Type B pancreatic cell (in vitro differentiated cells): ENCODE measurements around the gene ZNF417. TPM values are rescaled to one million over a fixed set of nuclear protein-coding genes. Genes with fewer than 3 reads are reported as not detected.

Source experiments
- DNase-seq: peaks from one replicate; pipeline ENCODE4 v3.0.0; 2021; ENCODE audit warnings: mixed read lengths; ENCODE audit not compliant: unreplicated experiment; ENCODE audit errors: extremely low spot score
- H3K27ac Mint-ChIP-seq: 2 replicates; pipeline ENCODE4 v1.8.0; 2021; ENCODE audit warnings: mild to moderate bottlenecking, mixed read lengths
- H3K27me3 Mint-ChIP-seq: 2 replicates; pipeline ENCODE4 v1.8.0; 2021; ENCODE audit warnings: mixed read lengths
- H3K36me3 Mint-ChIP-seq: 2 replicates; pipeline ENCODE4 v1.8.0; 2021; ENCODE audit warnings: mixed read lengths
- H3K4me1 Mint-ChIP-seq: one replicate; pipeline ENCODE4 v1.8.0; 2021; ENCODE audit warnings: mixed read lengths; ENCODE audit not compliant: unreplicated experiment
- H3K4me3 Mint-ChIP-seq: 2 replicates; pipeline ENCODE4 v1.8.0; 2021; ENCODE audit warnings: mild to moderate bottlenecking, mixed read lengths
- H3K9me3 Mint-ChIP-seq: 2 replicates; pipeline ENCODE4 v1.8.0; 2021; ENCODE audit warnings: mixed read lengths
- CTCF ChIP-seq: fragments of 200-600 bp; sonication (generic); conservative IDR thresholded peaks from 2 replicates; pipeline ENCODE4 v1.5.0; 2021; ENCODE audit warnings: antibody characterized with exemption, mild to moderate bottlenecking
- total RNA-seq: library from RNA; stranded (reverse); gene quantifications from 2 replicates; pipeline ENCODE4 v1.2.1, GENCODE V29; 2021; ENCODE audit warnings: low replicate concordance

Gene ZNF417
- total RNA-seq, 1 donor from 2014 or later = 20.8 TPM

GRCh38 chr19:57867868-57868492 lies 48.4 kb downstream of the ZNF417 start:
- H3K27ac Mint-ChIP-seq = no peak overlapping the region
- H3K4me1 Mint-ChIP-seq = no peaks in the 10 kb centered on the region
- peaks cover 71% of the 10 kb centered on the region for H3K36me3 Mint-ChIP-seq
- DNase-seq = no peak
- H3K27me3 Mint-ChIP-seq = no peaks in the 10 kb centered on the region
- no peak for TF ChIP-seq CTCF
- no peaks in the 10 kb centered on the region for H3K9me3 Mint-ChIP-seq
- no peak overlapping the region for H3K4me3 Mint-ChIP-seq

Other genes with a start within 250 kb of the ZNF417 start
- gene ZSCAN4, start 247.7 kb downstream of the ZNF417 start, total RNA-seq = not detected in 2 replicates
- gene ZNF551, start 234.6 kb downstream of the ZNF417 start, total RNA-seq = 14.4 and 16.1 TPM in 2 replicates
- 13.2 and 15.4 TPM in 2 replicates for gene ZNF154, start 207.4 kb downstream of the ZNF417 start, total RNA-seq
- 5.9 and 7.8 TPM in 2 replicates for gene ZNF671, start 189.0 kb downstream of the ZNF417 start, total RNA-seq
- 23.9 and 29.6 TPM in 2 replicates for gene ZNF776, start 169.8 kb downstream of the ZNF417 start, total RNA-seq
- gene ZNF586, start 146.9 kb downstream of the ZNF417 start, total RNA-seq = 19.6 and 25.3 TPM in 2 replicates
- 19.0 and 30.4 TPM in 2 replicates for gene ZNF552, start 101.7 kb downstream of the ZNF417 start, total RNA-seq
- 20.9 and 25.5 TPM in 2 replicates for gene ZNF587B, start 86.3 kb downstream of the ZNF417 start, total RNA-seq
- 48.2 and 61.3 TPM in 2 replicates for gene ZNF587, start 66.7 kb downstream of the ZNF417 start, total RNA-seq
- gene ZNF814, start 27.6 kb downstream of the ZNF417 start, total RNA-seq = 28.2 and 38.3 TPM in 2 replicates
- gene ZNF418, start 18.8 kb upstream of the ZNF417 start, total RNA-seq = 14.3 and 24.6 TPM in 2 replicates
- gene ZNF256, start 31.1 kb upstream of the ZNF417 start, total RNA-seq = 10.2 and 10.4 TPM in 2 replicates
- gene C19orf18, start 57.9 kb upstream of the ZNF417 start, total RNA-seq = 1.0 and 2.5 TPM in 2 replicates
- gene ZNF606, start 86.2 kb upstream of the ZNF417 start, total RNA-seq = 28.1 and 39.1 TPM in 2 replicates
- 0.95 and 1.9 TPM in 2 replicates for gene ZSCAN1, start 117.4 kb upstream of the ZNF417 start, total RNA-seq
- gene ZNF135, start 142.7 kb upstream of the ZNF417 start, total RNA-seq = 12.0 and 13.1 TPM in 2 replicates
- 59.0 and 82.4 TPM in 2 replicates for gene ZSCAN18, start 181.6 kb upstream of the ZNF417 start, total RNA-seq
- gene ZNF329, start 234.2 kb upstream of the ZNF417 start, total RNA-seq = 12.5 and 14.5 TPM in 2 replicates